ENCODE measurements around the gene CDH4. TPM values are rescaled to one million over a fixed set of nuclear protein-coding genes. Genes with fewer than 3 reads are reported as not detected.

The CDH4 gene
- total RNA-seq, 6 experiments from 2014 or later, result 5.8 to 12.8 (median 10.9) TPM

DNA sequence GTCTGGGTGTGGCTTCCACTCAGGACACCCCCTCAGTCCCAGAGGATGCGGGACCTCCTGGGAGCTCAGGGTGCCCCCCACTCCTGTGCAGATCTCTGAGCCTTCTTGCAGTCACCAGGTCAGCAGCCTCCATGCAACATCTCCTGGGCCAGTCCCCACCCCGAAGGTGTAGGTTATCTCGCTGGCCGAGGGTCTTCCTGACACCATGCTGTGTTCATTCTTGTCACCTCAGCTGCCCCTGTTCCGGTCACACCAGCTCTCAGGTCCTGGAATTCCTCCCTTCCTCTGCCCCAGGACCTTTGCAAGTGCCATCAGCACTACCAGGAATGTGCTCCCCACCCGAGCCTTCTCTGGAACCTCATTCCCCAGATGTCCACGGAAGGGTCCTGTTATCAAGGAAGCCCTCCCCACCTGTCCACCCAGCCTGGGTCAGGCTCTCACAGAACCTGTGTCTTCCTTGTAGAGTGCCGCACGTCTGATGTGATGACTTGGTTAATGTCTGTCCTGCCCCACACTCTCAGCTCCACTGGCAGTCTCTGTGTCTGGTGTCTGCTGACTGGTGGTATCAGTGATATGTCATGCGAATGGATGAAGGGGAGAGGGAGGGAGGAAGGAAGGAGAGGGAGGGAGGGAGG, 484.1 kb downstream of the CDH4 start:
- Mint-ChIP-seq H3K4me3 (no peak overlapping the region), H3K27me3 (ENCODE audit: insufficient read depth) (peaks cover 5% of the 10 kb centered on the region), H3K27ac (no peak overlapping the region), H3K4me1 (ENCODE audit: low read depth) (peaks cover 8% of the 10 kb centered on the region; the same call in 1 of the 2 replicates), H3K36me3 (ENCODE audit: low read depth) (no peaks in the 10 kb centered on the region; the same call in 1 of the 2 replicates), H3K9me3 (peaks cover 10% of the 10 kb centered on the region; the same call in 1 of the 2 replicates)
- TF ChIP-seq, protein P1, sequence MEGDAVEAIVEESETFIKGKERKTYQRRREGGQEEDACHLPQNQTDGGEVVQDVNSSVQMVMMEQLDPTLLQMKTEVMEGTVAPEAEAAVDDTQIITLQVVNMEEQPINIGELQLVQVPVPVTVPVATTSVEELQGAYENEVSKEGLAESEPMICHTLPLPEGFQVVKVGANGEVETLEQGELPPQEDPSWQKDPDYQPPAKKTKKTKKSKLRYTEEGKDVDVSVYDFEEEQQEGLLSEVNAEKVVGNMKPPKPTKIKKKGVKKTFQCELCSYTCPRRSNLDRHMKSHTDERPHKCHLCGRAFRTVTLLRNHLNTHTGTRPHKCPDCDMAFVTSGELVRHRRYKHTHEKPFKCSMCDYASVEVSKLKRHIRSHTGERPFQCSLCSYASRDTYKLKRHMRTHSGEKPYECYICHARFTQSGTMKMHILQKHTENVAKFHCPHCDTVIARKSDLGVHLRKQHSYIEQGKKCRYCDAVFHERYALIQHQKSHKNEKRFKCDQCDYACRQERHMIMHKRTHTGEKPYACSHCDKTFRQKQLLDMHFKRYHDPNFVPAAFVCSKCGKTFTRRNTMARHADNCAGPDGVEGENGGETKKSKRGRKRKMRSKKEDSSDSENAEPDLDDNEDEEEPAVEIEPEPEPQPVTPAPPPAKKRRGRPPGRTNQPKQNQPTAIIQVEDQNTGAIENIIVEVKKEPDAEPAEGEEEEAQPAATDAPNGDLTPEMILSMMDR (IDR thresholded peaks at IDR 0.05), result no peak
- no peak for DNase-seq

DNA sequence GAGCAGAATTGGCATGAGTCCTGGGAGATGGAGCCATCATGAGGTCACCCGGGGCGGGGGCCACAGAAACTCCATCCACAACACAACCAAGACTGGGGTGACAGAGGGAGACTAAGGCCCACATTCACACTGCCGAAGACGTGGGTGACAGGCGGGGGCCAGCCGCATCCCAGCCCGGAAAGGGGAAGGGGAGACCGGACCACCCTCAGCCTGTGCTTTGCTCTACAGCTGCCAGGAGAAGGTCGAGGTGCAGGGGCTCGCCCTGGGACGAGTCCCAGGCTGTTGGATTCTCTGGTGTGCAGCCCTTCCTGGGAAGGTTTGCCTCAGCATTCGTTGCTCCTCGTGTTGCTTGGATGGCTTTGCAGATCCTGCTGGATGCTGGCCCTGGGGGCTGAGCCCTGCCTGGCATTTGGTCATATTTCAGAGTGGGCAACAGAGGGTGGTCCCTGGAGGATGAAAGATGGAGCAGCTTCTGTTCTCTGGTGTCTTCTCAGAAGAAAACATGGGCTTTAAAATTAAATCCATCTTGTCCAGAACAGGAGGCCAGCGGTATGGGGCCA, 484.8 kb downstream of the CDH4 start:
- TF ChIP-seq, protein P1 (IDR thresholded peaks at IDR 0.05), result no peak
- no peak for DNase-seq
- Mint-ChIP-seq H3K4me1 (ENCODE audit: low read depth) (peaks cover 7% of the 10 kb centered on the region; the same call in 1 of the 2 replicates), H3K27ac (no peak overlapping the region), H3K9me3 (peaks cover 10% of the 10 kb centered on the region; the same call in 1 of the 2 replicates), H3K4me3 (no peak overlapping the region), H3K27me3 (ENCODE audit: insufficient read depth) (peaks cover 5% of the 10 kb centered on the region), H3K36me3 (ENCODE audit: low read depth) (no peaks in the 10 kb centered on the region; the same call in 1 of the 2 replicates)

DNA sequence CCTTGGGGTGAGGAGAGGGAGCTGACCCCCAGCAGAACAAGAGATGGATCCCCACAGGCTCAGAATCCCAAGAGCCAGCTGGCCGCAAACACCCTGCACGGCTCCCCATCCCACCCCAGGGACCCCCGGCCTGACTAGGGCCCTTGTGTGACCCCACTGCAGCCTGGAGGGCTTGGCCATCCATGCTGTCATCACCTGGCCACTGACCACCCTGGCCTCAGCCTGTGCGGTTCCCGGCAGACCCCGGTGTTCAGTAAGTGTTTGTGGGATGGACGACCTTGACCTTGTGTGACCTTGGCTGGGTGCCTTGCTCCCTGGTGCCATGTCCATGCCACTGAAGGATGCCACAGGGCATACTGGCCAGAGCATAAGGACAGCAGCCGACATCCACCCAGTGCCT, 485.3 kb downstream of the CDH4 start:
- Mint-ChIP-seq H3K4me3 (no peak overlapping the region), H3K9me3 (peaks cover 10% of the 10 kb centered on the region; the same call in 1 of the 2 replicates), H3K27me3 (ENCODE audit: insufficient read depth) (peaks cover 4% of the 10 kb centered on the region), H3K4me1 (ENCODE audit: low read depth) (peaks cover 2% of the 10 kb centered on the region; the same call in 1 of the 2 replicates), H3K36me3 (ENCODE audit: low read depth) (no peaks in the 10 kb centered on the region; the same call in 1 of the 2 replicates), H3K27ac (no peak overlapping the region)
- TF ChIP-seq, protein P1 (IDR thresholded peaks at IDR 0.05), result no peak
- no peak for DNase-seq

DNA sequence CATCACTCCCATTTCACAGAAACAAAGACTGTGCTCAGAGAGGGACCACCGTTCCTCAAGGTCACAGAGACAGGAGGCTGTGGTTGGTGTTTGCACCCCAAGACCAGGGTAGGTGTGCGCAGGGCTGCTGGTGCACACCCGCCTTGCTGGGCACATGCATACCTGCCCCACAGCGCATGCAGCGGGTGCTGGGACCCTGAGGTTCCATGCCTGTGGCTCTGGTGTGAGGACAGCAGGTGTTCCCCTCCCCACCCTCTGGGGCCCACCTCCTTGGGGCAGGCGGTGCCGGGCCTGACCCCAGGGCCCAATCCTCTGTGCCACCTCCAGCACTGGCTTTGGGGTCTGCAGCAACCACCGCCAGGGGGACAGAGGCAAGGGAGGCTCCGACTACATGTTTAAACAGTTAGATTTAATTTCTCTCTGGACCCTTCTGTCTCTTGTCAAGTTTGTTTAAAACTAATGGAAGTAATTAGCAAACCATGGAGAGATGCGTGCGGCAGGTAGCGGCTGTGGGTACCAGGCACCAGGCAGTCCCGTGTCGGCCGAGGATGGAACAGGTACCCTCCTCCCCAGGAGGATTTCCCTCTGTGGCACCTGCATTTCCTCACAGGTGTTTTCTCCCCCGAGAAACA, 485.9 kb downstream of the CDH4 start:
- no peaks in the 10 kb centered on the region; the same call in 1 of the 2 replicates for H3K36me3 Mint-ChIP-seq (ENCODE audit: low read depth)
- H3K27me3 Mint-ChIP-seq (ENCODE audit: insufficient read depth), result peaks cover 4% of the 10 kb centered on the region
- TF ChIP-seq, protein P1 (IDR thresholded peaks at IDR 0.05), result no peak
- H3K4me1 Mint-ChIP-seq (ENCODE audit: low read depth), result no peaks in the 10 kb centered on the region
- H3K4me3 Mint-ChIP-seq, result no peak overlapping the region
- H3K27ac Mint-ChIP-seq, result no peak overlapping the region
- H3K9me3 Mint-ChIP-seq, result peaks cover 10% of the 10 kb centered on the region; the same call in 1 of the 2 replicates
- no peak for DNase-seq

- Mint-ChIP-seq H3K4me3 (no peak overlapping the region), H3K27ac (no peak overlapping the region), H3K9me3 (peaks cover 10% of the 10 kb centered on the region; the same call in 1 of the 2 replicates), H3K27me3 (ENCODE audit: insufficient read depth) (peaks cover 4% of the 10 kb centered on the region), H3K4me1 (ENCODE audit: low read depth) (no peaks in the 10 kb centered on the region), H3K36me3 (ENCODE audit: low read depth) (no peaks in the 10 kb centered on the region; the same call in 1 of the 2 replicates)
- DNase-seq, result no peak
- TF ChIP-seq, protein P1 (IDR thresholded peaks at IDR 0.05), result no peak
Observed at GRCh38 chr20:61738601-61739069, 486.6 kb downstream of the CDH4 start.
